GM18867 (cell line): ENCODE results near the gene TPD52L2.
A peak's percentile ranks its signal among the peaks of the same experiment; 100 is the strongest.
"Not testable (repeated sequence)": the region's sequence is repeated elsewhere in the genome, so short reads cannot be mapped to it uniquely, and the experiment has no call there.

Experiments
- ATAC-seq: cut with Tn5 transposase; IDR thresholded peaks from one replicate; pipeline ENCODE4 v1.9.1; 2021; ENCODE audit warnings: mild to moderate bottlenecking, moderate library complexity; ENCODE audit not compliant: unreplicated experiment

TPD52L2 gene

GRCh38 chr20:63855363-63856097, 9.5 kb upstream of the TPD52L2 start:
- no peak for ATAC-seq

GRCh38 chr20:63856098-63856511, 9.0 kb upstream of the TPD52L2 start:
- ATAC-seq, result no peak

DNA sequence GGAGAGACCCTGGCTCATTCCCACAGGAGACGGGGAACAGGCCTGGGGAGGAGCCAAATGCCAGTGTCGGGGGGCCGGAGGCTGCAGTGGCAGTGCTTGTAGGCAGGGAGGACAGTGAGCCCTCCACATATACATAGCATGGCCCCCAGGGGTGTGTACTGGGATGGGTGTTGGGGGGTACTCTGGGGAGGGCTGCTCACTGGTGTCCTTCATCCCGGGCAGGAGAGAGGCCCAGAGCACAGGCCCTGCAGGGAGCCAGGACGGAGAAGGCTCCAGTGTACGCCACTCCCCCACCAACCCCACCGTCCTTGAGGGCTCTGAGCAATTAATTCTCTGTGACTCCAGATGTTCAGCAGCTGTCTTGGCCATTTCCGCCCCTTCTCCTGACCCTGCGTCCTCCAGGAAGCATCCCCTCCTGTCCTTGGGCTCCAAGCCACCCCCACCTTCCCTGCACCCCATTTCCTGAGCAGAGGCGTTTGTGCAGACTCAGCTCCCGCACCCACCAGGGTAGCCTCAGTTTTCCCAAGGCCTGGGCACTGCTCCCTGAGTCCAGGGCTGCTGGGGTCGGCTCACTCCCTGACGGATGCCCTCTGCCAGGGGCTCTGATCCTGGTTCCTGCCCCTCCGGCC, 7.2 kb upstream of the TPD52L2 start:
- ATAC-seq, result no peak

GRCh38 chr20:63858393-63859165, 6.5 kb upstream of the TPD52L2 start:
- ATAC-seq, result no peak

DNA sequence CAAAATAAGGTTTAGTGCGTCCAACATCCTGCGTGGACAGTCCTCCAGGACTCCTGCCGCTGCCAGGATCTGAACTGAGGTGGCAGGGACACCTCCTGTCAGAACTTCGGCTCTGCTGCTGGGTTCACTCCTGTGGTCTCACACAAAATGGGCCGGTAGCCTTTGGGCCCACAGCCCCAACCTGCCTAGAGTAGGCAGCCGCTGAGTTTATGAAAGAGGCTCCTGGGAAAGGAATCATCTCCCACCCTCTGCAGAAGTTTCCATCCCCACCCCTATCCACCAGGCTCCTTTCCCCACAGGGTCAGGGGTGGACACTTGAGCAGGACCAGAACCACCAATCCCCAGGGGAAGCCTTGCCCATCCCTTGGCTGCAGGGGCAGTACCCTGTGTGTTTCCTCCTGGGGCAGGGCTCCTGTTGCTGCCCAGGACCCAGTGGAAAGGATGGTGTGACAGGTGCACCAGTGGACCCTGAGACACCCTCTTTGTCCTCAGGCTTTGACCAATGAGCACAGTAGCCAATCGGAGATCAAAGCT, 5.8 kb upstream of the TPD52L2 start:
- ATAC-seq, result no peak

DNA sequence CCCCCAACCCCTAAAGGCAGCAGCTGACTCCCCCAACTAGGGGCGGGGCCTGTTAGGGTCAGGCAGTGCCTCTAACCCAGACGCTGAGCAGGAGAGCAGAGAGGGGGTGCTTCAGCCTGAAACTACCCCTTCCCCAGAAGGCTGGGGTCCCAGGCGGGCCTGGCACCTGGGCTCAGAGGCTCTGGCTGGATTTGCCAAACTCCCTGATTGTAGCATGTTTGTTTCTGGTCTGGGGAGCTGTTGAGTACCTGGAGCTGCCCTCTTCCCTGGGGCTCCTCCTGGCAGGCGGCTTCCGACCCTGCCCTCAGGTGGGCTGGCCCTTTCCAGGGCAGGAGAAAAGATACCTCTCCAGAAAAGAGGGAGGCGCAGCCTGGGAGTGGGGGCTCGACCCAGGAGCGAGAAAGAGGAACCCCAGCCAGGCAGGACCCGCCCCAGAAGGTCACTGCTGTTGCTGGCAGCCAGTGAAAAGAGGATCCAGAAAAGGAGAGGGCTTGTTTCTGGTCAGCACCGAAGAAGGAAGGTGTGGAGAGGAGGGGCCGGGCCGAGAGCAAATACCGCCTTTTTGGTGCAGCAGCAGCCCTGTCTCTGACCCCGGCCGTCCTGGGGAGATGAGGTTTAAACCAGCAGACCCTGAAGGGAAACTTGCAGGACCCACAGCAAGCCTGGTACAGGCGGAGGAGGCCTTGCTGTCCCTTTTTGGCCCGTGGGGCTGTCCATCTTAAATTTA, 4.6 kb upstream of the TPD52L2 start:
- ATAC-seq, result no peak

GRCh38 chr20:63861365-63861934, 3.6 kb upstream of the TPD52L2 start, which contains the start of gene ABHD16B:
ABHD16B (plus strand) TSS chr20:63861498; CDS start chr20:63861541, 43 bp downstream.
- no peak for ATAC-seq

DNA sequence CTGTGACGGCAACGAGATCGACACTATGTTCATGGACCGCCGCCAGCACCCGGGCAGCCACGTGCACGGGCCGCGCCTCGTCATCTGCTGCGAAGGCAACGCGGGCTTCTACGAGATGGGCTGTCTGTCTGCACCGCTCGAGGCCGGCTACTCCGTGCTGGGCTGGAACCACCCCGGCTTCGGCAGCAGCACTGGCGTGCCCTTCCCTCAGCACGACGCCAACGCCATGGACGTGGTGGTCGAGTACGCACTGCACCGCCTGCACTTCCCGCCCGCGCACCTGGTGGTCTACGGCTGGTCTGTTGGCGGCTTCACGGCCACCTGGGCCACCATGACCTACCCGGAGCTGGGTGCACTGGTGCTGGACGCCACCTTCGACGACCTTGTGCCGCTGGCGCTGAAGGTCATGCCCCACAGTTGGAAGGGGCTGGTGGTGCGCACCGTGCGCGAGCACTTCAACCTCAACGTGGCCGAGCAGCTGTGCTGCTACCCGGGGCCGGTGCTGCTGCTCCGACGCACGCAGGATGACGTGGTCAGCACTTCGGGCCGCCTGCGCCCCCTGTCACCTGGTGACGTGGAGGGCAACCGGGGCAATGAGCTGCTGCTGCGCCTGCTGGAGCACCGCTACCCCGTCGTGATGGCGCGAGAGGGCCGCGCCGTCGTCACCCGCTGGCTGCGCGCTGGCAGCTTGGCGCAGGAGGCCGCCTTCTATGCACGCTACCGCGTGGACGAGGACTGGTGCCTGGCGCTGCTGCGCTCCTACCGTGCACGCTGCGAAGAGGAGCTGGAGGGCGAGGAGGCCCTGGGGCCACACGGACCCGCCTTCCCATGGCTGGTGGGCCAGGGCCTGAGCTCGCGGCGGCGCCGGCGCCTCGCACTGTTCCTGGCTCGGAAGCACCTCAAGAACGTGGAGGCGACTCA, 2.8 kb upstream of the TPD52L2 start:
- ATAC-seq, result no peak

DNA sequence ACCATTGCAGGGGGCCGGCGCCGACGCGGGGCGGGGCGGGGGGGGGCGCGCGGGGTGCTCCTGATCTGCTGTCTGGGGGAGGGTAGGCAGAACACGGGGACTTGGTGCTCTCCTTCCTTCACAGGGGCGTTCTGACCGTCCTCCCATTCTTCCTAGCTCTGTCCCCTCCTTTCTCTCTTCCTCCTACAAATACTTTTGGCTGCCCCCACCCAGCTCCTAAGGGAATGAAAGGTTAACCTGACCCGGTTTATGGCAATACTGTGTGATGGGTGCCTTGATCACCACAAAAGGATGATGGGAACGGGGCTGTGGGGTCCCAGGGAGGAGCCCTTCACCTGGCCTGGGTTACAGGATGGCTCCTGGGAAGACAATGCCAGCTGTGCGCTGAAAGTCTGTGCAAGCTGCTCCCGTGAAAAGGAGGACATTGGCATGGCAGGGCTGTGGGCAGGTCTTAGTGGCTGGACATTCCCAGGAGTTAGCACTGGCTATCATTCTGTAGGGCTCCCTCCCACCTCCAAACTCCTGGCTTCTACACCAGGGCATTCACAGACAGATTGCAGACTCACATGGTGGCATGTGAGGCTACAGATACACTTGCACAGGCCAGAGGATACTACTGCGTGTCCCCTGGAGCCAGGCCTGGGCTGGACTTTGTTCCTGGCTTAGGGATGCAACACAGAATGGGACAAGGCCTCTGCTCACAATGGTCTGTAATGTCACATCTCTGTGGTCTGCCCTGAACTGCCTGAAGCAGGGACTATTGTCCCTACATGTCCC, 1.9 kb upstream of the TPD52L2 start:
- ATAC-seq, result no peak

GRCh38 chr20:63863798-63864544, 1.1 kb upstream of the TPD52L2 start:
- ATAC-seq, result peak; percentile 56

- ATAC-seq, result no peak
These were observed 509 bp upstream of the TPD52L2 start for GRCh38 chr20:63864545-63864977.

DNA sequence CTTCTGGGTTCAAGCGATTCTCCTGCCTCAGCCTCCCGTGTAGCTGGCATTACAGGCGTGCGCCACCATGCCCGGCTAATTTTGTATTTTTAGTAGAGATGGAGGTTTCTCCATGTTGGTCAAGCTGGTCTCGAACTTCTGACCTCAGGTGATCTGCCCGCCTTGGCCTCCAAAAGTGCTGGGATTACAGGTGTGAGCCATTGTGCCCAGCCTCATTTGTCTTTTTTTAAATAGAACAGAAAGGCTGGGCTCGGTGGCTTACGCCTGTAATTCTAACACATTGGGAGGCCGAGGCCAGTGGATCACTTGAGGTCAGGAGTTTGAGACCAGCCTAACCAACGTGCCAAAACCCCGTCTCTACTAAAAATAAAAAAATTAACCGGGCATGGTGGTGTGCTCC, 2.0 kb downstream of the TPD52L2 start:
- ATAC-seq, result not testable (repeated sequence)

DNA sequence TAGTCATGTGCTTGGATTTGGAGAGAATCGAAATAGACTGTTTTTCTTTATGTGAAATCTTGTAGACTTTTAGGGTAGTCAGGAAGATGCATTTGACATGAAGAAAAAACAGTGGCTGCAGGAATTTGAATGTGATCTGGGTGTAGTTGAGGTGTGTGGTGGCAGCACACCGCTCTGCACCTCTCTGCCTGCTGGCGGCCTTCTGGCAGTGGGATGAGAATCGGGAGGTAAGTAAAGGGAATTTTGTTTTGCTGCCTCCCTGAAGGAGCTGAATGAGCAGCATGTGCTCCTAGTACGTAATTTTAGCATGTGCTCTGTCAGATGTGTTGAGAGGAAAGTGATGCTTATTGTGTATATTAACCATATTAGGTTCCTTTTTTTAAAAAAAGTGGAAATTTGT, 3.2 kb downstream of the TPD52L2 start:
- ATAC-seq, result no peak

GRCh38 chr20:63873477-63873971, 8.5 kb downstream of the TPD52L2 start:
- no peak for ATAC-seq

DNA sequence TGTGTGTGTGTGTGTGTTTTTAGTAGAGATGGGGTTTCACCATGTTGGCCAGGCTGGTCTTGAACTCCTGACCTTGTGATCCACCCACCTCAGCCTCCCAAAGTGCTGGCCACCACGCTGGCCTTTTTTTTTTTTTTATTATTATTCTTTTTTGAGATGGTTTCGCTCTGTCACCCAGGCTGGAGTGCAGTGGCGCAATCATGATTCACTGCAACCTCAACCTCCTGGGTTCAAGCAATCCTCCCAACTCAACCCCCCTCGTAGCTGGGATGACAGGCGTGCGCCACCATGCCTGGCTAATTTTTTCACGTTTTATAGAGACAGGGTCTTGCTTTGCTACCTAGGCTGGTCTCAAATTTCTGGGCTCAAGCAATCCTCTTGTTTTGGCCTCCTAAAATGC, 9.2 kb downstream of the TPD52L2 start:
- not testable (repeated sequence) for ATAC-seq

GRCh38 chr20:63876489-63877036, 11.5 kb downstream of the TPD52L2 start:
- no peak for ATAC-seq

- ATAC-seq, result no peak
These were observed 12.8 kb downstream of the TPD52L2 start for GRCh38 chr20:63877755-63878470.
